Fibroblast of lung (primary cell): ENCODE measurements around the gene EML1.

Experiments
- EZH2 ChIP-seq: IDR thresholded peaks from 2 replicates; pipeline ENCODE4 v1.5.1; 2012; ENCODE audit warnings: low read length, control low read depth, mild to moderate bottlenecking; ENCODE audit errors: missing control alignments
- TF ChIP-seq, protein P1 (sequence below), 2 donors: IDR thresholded peaks in 1 of 2; conservative IDR thresholded peaks in 1 of 2; 1 replicate in 1 of 2; 2 replicates in 1 of 2; pipeline ENCODE4 v1.5.1; 2011 to 2012; ENCODE audit warnings: low read length in 2 of 2, control low read depth in 1 of 2, inconsistent platforms in 1 of 2, low read depth in 1 of 2, mild to moderate bottlenecking in 1 of 2

DNA sequence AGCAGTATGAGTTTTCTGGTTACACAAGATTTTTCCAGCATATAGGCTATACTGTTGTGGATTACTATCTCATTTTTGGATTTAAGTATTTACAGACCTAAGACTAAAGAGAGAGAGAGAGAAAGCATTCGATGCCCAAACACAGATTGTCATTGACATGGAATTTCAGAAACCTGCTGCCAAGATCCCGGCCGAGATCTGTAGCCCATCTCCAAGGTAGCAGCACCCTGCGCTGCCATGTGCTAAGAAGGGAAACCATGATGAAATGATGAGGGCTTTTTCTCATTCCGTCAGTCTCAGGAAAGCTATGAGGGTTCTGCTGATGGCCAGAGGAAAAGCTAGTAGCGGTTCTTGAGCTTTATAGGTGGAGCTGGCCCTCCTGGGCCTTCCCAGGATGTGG, 136.4 kb downstream of the EML1 start:
- TF ChIP-seq, protein P1, sequence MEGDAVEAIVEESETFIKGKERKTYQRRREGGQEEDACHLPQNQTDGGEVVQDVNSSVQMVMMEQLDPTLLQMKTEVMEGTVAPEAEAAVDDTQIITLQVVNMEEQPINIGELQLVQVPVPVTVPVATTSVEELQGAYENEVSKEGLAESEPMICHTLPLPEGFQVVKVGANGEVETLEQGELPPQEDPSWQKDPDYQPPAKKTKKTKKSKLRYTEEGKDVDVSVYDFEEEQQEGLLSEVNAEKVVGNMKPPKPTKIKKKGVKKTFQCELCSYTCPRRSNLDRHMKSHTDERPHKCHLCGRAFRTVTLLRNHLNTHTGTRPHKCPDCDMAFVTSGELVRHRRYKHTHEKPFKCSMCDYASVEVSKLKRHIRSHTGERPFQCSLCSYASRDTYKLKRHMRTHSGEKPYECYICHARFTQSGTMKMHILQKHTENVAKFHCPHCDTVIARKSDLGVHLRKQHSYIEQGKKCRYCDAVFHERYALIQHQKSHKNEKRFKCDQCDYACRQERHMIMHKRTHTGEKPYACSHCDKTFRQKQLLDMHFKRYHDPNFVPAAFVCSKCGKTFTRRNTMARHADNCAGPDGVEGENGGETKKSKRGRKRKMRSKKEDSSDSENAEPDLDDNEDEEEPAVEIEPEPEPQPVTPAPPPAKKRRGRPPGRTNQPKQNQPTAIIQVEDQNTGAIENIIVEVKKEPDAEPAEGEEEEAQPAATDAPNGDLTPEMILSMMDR (conservative IDR thresholded peaks at IDR 0.05 in 1 of 2, IDR thresholded peaks at IDR 0.05 in 1 of 2; ENCODE audit: low read depth in 1 of 2, low read length in 2 of 2): no peak
- no peak for TF ChIP-seq EZH2
